Naive thymus-derived CD4-positive, alpha-beta T cell (primary cell): ENCODE data around the gene RUNX3. TPM values are rescaled to one million over a fixed set of nuclear protein-coding genes. Genes with fewer than 3 reads are reported as not detected.
A peak's percentile ranks its signal among the peaks of the same experiment; 100 is the strongest.

Source experiments
- ATAC-seq: fragments of 150-1000 bp; cut with Tn5 transposase; 2 replicates; pipeline ENCODE4 v1.10.0; 2021; ENCODE audit warnings: mild to moderate bottlenecking, moderate library complexity
- CTCF ChIA-PET: fragments of 350-600 bp; sonication (Branson Sonifier 250); formaldehyde crosslinking; loops from one replicate; lab custom pipeline; 2021; ENCODE audit warnings: antibody characterized with exemption; lab: Charles Lee
- POLR2A ChIA-PET: fragments of 350-600 bp; sonication (Branson Sonifier 250); formaldehyde crosslinking; loops from one replicate; lab custom pipeline; 2021; ENCODE audit warnings: antibody characterized with exemption, inconsistent platforms; lab: Charles Lee
- DNase-seq, 9 donors: peaks; one replicate each; pipeline versions ENCODE4 v3.0.0 to v3.0.0-alpha.2; 2020 to 2022; ENCODE audit warnings: mixed read lengths in 1 of 9
- H3K27ac ChIP-seq: one replicate; pipeline ENCODE4 v1.7.0; 2013; ENCODE audit warnings: mild to moderate bottlenecking, low read depth, low read length, moderate library complexity
- H3K27me3 ChIP-seq, 2 donors: one replicate each; pipeline ENCODE4 v1.7.0; 2013; ENCODE audit warnings: low read length in 2 of 2, mild to moderate bottlenecking in 2 of 2, moderate library complexity in 2 of 2; ENCODE audit not compliant: control insufficient read depth in 2 of 2, insufficient read depth in 2 of 2
- H3K36me3 ChIP-seq, 3 experiments: 1 replicate in 2 of 3; 2 replicates in 1 of 3; pipeline ENCODE4 v1.7.0; 2013; ENCODE audit warnings: low read length in 3 of 3, mild to moderate bottlenecking in 3 of 3, moderate library complexity in 1 of 3; ENCODE audit not compliant: insufficient read depth in 3 of 3, control insufficient read depth in 2 of 3
- H3K4me1 ChIP-seq, 2 donors: one replicate each; pipeline ENCODE4 v1.7.0; 2013; ENCODE audit warnings: low read length in 2 of 2, mild to moderate bottlenecking in 2 of 2, moderate library complexity in 1 of 2; ENCODE audit not compliant: control insufficient read depth in 2 of 2, insufficient read depth in 2 of 2
- H3K4me3 ChIP-seq: 2 replicates; pipeline ENCODE4 v1.7.0; 2013; ENCODE audit warnings: mild to moderate bottlenecking, low read length
- H3K9me3 ChIP-seq, 3 experiments: 1 replicate in 2 of 3; 2 replicates in 1 of 3; pipeline ENCODE4 v1.7.0; 2013; ENCODE audit warnings: low read length in 3 of 3; ENCODE audit not compliant: control insufficient read depth in 2 of 3
- H3K27ac Mint-ChIP-seq, 9 donors: one replicate each; pipeline ENCODE4 v1.8.0; 2020 to 2022; ENCODE audit warnings: mixed read lengths in 9 of 9, mild to moderate bottlenecking in 8 of 9, moderate library complexity in 5 of 9, inconsistent platforms in 2 of 9
- H3K27me3 Mint-ChIP-seq, 5 donors: one replicate each; pipeline ENCODE4 v1.8.0; 2021 to 2022; ENCODE audit warnings: mixed read lengths in 5 of 5, mild to moderate bottlenecking in 1 of 5
- H3K36me3 Mint-ChIP-seq, 5 donors: one replicate each; pipeline ENCODE4 v1.8.0; 2020 to 2022; ENCODE audit warnings: mixed read lengths in 5 of 5, mild to moderate bottlenecking in 3 of 5, inconsistent platforms in 1 of 5
- H3K4me1 Mint-ChIP-seq, 7 donors: one replicate each; pipeline ENCODE4 v1.8.0; 2020 to 2022; ENCODE audit warnings: mixed read lengths in 7 of 7, mild to moderate bottlenecking in 3 of 7, inconsistent platforms in 1 of 7
- H3K4me3 Mint-ChIP-seq, 10 donors: one replicate each; pipeline ENCODE4 v1.8.0; 2020 to 2022; ENCODE audit warnings: mild to moderate bottlenecking in 10 of 10, mixed read lengths in 10 of 10, moderate library complexity in 6 of 10, inconsistent platforms in 2 of 10
- H3K9me3 Mint-ChIP-seq, 11 donors: one replicate each; pipeline ENCODE4 v1.8.0; 2020 to 2022; ENCODE audit warnings: mixed read lengths in 11 of 11, mild to moderate bottlenecking in 4 of 11, inconsistent platforms in 1 of 11, moderate library complexity in 1 of 11
- intact Hi-C, 2 donors: fragments of 100-400 bp; cut with micrococcal nuclease; formaldehyde crosslinking; loops; one replicate each; pipeline ENCODE4 v1.15.1; 2023
- polyA plus RNA-seq, 2 donors: library from polyadenylated mRNA; unstranded; fragments of 300-500 nt; fragmentation: Illumina TruSeq; gene quantifications; one replicate each; pipeline ENCODE4 v1.2.3, GENCODE V29; 2021
- total RNA-seq, 6 experiments: library from RNA in 5 of 6; stranded (reverse) in 5 of 6; gene quantifications; 1 replicate in 5 of 6; 2 replicates in 1 of 6; pipeline ENCODE4 v1.2.3 and lab custom pipeline; 2021 to 2026

Gene RUNX3
- total and polyA plus RNA-seq, 7 experiments from 2014 or later = 14.2 to 135 (median 74.8) TPM

DNA sequence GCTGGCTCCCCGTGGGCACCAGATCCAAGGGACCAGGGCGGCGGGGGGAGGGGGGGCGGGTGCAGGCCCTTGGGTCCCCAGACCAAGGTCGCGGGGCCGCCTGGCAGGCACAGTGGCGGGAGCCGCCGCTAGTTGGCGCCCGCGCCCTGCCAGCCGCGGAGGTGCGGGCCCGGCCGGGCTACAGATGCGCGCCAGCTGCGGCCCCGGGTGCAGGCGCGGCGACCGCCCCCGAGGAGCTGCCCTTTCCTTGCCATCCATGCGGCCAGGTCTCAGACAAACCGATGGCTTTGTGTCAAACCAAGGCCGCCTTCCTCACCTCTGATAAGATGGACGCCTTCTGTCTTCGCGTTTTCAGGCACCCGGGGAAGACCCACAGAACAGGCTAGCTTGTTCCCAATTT is 2.2 kb upstream of the RUNX3 start:
- peaks cover 0 to 13% (median 3%) of the 10 kb centered on the region in 5 donors for H3K36me3 Mint-ChIP-seq

GRCh38 chr1:24931468-24932231 is 1.6 kb upstream of the RUNX3 start:
- POLR2A ChIA-PET = interaction anchor here (0.8 to 4.5 kb wide), 8 partner anchors 20 to 105 kb away, joined by 3 to 14 read pairs (median 5); no protein-coding TSS in a partner anchor
- peaks cover 25 to 32% of the 10 kb centered on the region in 2 donors for H3K4me1 ChIP-seq
- intact Hi-C loops = loop anchor here (1.0 to 2.0 kb wide), 5 partner anchors 21 to 170 kb away; no protein-coding TSS in a partner anchor
- peaks cover 0 to 13% (median 3%) of the 10 kb centered on the region in 5 donors for H3K36me3 Mint-ChIP-seq
- no peak overlapping the region for H3K4me3 ChIP-seq
- peak overlapping the region; percentile 18 to 98 (median 44) for H3K4me3 Mint-ChIP-seq
- H3K27ac ChIP-seq = no peak overlapping the region
- ATAC-seq = no peak
- H3K36me3 ChIP-seq = peaks cover 0 to 21% (median 5%) of the 10 kb centered on the region in 3 experiments
- peaks cover 12 to 64% (median 40%) of the 10 kb centered on the region in 7 donors for H3K4me1 Mint-ChIP-seq
- H3K27me3 Mint-ChIP-seq = no peaks in the 10 kb centered on the region
- no peak for DNase-seq
- H3K27me3 ChIP-seq = no peaks in the 10 kb centered on the region
- H3K9me3 Mint-ChIP-seq = peaks cover 0 to 2% (median 0%) of the 10 kb centered on the region in 11 donors
- CTCF ChIA-PET = interaction anchor here (1.0 to 14.1 kb wide), 7 partner anchors 9 to 170 kb away, joined by 3 to 135 read pairs (median 7); no protein-coding TSS in a partner anchor
- H3K27ac Mint-ChIP-seq = peak overlapping the region in 5 of 9 donors; percentile 10 to 78 (median 36)
- no peaks in the 10 kb centered on the region for H3K9me3 ChIP-seq

More for the DNA sequence above, 2.2 kb upstream of the RUNX3 start:
- peaks cover 20 to 25% of the 10 kb centered on the region in 2 donors for H3K4me1 ChIP-seq
- peaks cover 0 to 2% (median 0%) of the 10 kb centered on the region in 11 donors for H3K9me3 Mint-ChIP-seq
- no peak overlapping the region for H3K4me3 ChIP-seq
- peak overlapping the region in 4 of 9 donors; percentile 30 to 79 (median 43) for H3K27ac Mint-ChIP-seq
- H3K27me3 ChIP-seq = no peaks in the 10 kb centered on the region
- ChIA-PET CTCF (interaction anchor here (0.7 to 14.1 kb wide), 10 partner anchors 20 to 171 kb away, joined by 3 to 135 read pairs (median 6); no protein-coding TSS in a partner anchor), POLR2A (interaction anchor here (0.9 to 1.6 kb wide), 5 partner anchors 19 to 105 kb away, joined by 3 to 6 read pairs (median 4); no protein-coding TSS in a partner anchor)
- DNase-seq = peak; percentile 33 to 83 (median 61)
- peaks cover 12 to 62% (median 34%) of the 10 kb centered on the region in 7 donors for H3K4me1 Mint-ChIP-seq
- no peaks in the 10 kb centered on the region for H3K9me3 ChIP-seq
- H3K27ac ChIP-seq = no peak overlapping the region
- peak overlapping the region in 9 of 10 donors; percentile 42 to 75 (median 56) for H3K4me3 Mint-ChIP-seq
- ATAC-seq = peak; percentile 36
- H3K36me3 ChIP-seq = peaks cover 0 to 15% (median under 1%) of the 10 kb centered on the region in 3 experiments
- no peaks in the 10 kb centered on the region for H3K27me3 Mint-ChIP-seq
- intact Hi-C loops = loop anchor here (1.0 to 2.0 kb wide), 5 partner anchors 21 to 169 kb away; no protein-coding TSS in a partner anchor

- no peak for DNase-seq
- peak overlapping the region; percentile 43 for H3K4me3 ChIP-seq
- POLR2A ChIA-PET = interaction anchor here (0.9 to 5.1 kb wide), 7 partner anchors 12 to 106 kb away, joined by 5 to 24 read pairs (median 9); no protein-coding TSS in a partner anchor
- Mint-ChIP-seq H3K4me1 (peaks cover 15 to 65% (median 44%) of the 10 kb centered on the region in 7 donors), H3K27ac (peak overlapping the region in 6 of 9 donors; percentile 54 to 85 (median 77)), H3K9me3 (peaks cover 0 to 2% (median 0%) of the 10 kb centered on the region in 11 donors), H3K4me3 (peak overlapping the region; percentile 42 to 98 (median 70)), H3K36me3 (peaks cover 0 to 17% (median 4%) of the 10 kb centered on the region in 5 donors), H3K27me3 (no peaks in the 10 kb centered on the region)
- intact Hi-C loops = no loop called here
- ATAC-seq = no peak
- H3K27ac ChIP-seq = peak overlapping the region; percentile 79
- CTCF ChIA-PET = interaction anchor here (1.2 to 14.1 kb wide), 5 partner anchors 9 to 104 kb away, joined by 6 to 135 read pairs (median 9); no protein-coding TSS in a partner anchor
- H3K9me3 ChIP-seq = no peaks in the 10 kb centered on the region
- H3K36me3 ChIP-seq = peaks cover 0 to 27% (median 5%) of the 10 kb centered on the region in 3 experiments
- no peaks in the 10 kb centered on the region for H3K27me3 ChIP-seq
- H3K4me1 ChIP-seq = peaks cover 31 to 37% of the 10 kb centered on the region in 2 donors
Observed at GRCh38 chr1:24931146-24931467, 1.0 kb upstream of the RUNX3 start.

DNA sequence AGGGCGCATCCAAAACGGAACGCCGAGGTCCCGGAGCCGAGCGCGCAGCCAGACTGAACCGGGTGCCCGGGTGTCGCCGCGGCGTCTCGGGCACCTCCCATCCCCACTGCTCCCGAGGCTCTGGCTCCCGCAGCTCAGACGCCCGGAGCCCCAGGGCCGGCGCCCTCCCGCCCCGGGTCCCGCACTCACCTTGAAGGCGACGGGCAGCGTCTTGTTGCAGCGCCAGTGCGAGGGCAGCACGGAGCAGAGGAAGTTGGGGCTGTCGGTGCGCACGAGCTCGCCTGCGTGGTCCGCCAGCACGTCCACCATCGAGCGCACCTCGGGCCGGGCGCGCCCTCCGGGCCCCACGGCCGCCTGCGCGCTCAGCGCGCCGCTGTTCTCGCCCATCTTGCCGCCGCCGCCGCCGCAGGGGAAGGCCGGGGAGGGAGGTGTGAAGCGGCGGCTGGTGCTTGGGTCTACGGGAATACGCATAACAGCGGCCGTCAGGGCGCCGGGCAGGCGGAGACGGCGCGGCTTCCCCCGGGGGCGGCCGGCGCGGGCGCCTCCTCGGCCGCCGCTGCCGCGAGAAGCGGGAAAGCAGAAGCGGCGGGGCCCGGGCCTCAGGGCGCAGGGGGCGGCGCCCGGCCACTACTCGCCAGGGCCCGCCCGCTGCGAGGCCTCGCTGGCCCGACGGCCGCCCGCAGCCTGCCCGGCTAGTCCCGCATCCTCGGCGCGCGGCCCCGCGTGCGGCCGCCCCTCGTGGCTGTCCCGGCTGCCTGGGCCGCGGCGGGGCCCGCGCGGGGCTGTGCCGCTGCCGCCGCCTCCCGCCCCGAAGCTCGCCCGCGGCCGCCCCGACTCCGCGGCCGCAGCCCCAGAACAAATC is 447 bp downstream of the RUNX3 start:
- intact Hi-C loops = loop anchor here (1.0 to 10.0 kb wide), 13 partner anchors 18 to 748 kb away; partner anchors contain the start of genes SRRM1 (in 2 of the 2) and CLIC4 (in 1 of the 2)
- H3K4me1 Mint-ChIP-seq = peaks cover 26 to 69% (median 58%) of the 10 kb centered on the region in 7 donors
- H3K27ac ChIP-seq = peak overlapping the region; percentile 96
- H3K36me3 Mint-ChIP-seq = peaks cover 0 to 30% (median 11%) of the 10 kb centered on the region in 5 donors
- DNase-seq = peak; percentile 42 to 64 (median 52)
- peaks cover 44 to 52% of the 10 kb centered on the region in 2 donors for H3K4me1 ChIP-seq
- H3K9me3 Mint-ChIP-seq = peaks cover 0 to 2% (median 0%) of the 10 kb centered on the region in 11 donors
- H3K27me3 ChIP-seq = no peaks in the 10 kb centered on the region
- ChIA-PET CTCF (interaction anchor here (1.0 to 14.1 kb wide), 6 partner anchors 8 to 106 kb away, joined by 3 to 135 read pairs (median 8); no protein-coding TSS in a partner anchor), POLR2A (interaction anchor here (0.6 to 5.1 kb wide), 28 partner anchors 10 to 185 kb away, joined by 3 to 24 read pairs (median 4); partner anchors contain the start of gene CLIC4)
- no peaks in the 10 kb centered on the region for H3K27me3 Mint-ChIP-seq
- H3K36me3 ChIP-seq = peaks cover 2 to 31% (median 5%) of the 10 kb centered on the region in 3 experiments
- H3K27ac Mint-ChIP-seq = peak overlapping the region; percentile 71 to 98 (median 97)
- H3K4me3 ChIP-seq = peak overlapping the region; percentile 91
- peak; percentile 6 for ATAC-seq
- H3K4me3 Mint-ChIP-seq = peak overlapping the region; percentile 85 to 98 (median 96)
- H3K9me3 ChIP-seq = no peaks in the 10 kb centered on the region

- H3K27ac Mint-ChIP-seq = peak overlapping the region; percentile 71 to 98 (median 97)
- intact Hi-C loops = loop anchor here (1.0 to 10.0 kb wide), 7 partner anchors 81 to 748 kb away; partner anchors contain the start of gene SRRM1 (in 1 of the 2)
- DNase-seq = peak in 8 of 9 donors; percentile 54 to 73 (median 64)
- peaks cover 0 to 33% (median 12%) of the 10 kb centered on the region in 5 donors for H3K36me3 Mint-ChIP-seq
- peak overlapping the region; percentile 85 to 98 (median 96) for H3K4me3 Mint-ChIP-seq
- peak; percentile 2 for ATAC-seq
- peaks cover 23 to 69% (median 61%) of the 10 kb centered on the region in 7 donors for H3K4me1 Mint-ChIP-seq
- no peaks in the 10 kb centered on the region for H3K27me3 Mint-ChIP-seq
- peaks cover 4 to 34% (median 5%) of the 10 kb centered on the region in 3 experiments for H3K36me3 ChIP-seq
- ChIA-PET CTCF (interaction anchor here (1.2 to 14.1 kb wide), 6 partner anchors 13 to 219 kb away, joined by 3 to 135 read pairs (median 4); no protein-coding TSS in a partner anchor), POLR2A (interaction anchor here (0.7 to 5.1 kb wide), 21 partner anchors 12 to 318 kb away, joined by 3 to 26 read pairs (median 5); partner anchors contain the start of gene RSRP1)
- H3K9me3 Mint-ChIP-seq = peaks cover 0 to 2% (median 0%) of the 10 kb centered on the region in 11 donors
- H3K4me3 ChIP-seq = peak overlapping the region; percentile 91
- peaks cover 52 to 59% of the 10 kb centered on the region in 2 donors for H3K4me1 ChIP-seq
- no peaks in the 10 kb centered on the region for H3K9me3 ChIP-seq
- H3K27ac ChIP-seq = peak overlapping the region; percentile 96
- H3K27me3 ChIP-seq = no peaks in the 10 kb centered on the region
Observed at GRCh38 chr1:24928689-24929397, 1.2 kb downstream of the RUNX3 start.
